Measurements from ENCODE around the gene PCDHA7.
"Not testable (repeated sequence)": the region's sequence is repeated elsewhere in the genome, so short reads cannot be mapped to it uniquely, and the experiment has no call there.

The PCDHA7 gene
- 0 to 0.06 (median 0) reads per million in 18 experiments for total RNA-seq

DNA sequence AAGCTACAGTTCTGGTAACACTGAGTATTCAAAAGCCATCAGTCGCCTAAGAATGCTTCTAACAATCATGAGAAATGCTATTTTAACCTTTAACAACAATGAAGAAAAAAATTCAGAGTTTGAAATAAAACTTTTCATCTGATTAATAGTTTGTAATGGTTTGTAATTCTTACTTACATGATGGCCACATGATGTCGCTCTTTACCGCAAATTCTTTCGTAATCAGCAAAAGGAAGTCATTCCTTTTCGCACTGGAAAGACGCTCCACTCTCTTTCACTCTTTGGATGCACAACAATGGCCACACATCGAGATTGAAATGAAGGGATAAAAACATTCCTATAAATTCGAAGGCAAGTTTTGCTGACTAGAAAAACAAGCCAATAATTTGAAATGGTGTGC, at the start of gene PCDHA7:
TSS of gene PCDHA7 (plus strand) at position 277 of the 400 bp plus-strand sequence. CDS start at position 392, 115 bp downstream.
- DNase-seq = no peak

GRCh38 chr5:140785905-140786686, 48.0 kb upstream of the PCDHA7 start, which contains the start of gene PCDHA1:
PCDHA1 (plus strand) TSS chr5:140786140.
- no peak for DNase-seq

GRCh38 chr5:140787422-140787821, 46.6 kb upstream of the PCDHA7 start:
- not testable (repeated sequence) for DNase-seq

DNA sequence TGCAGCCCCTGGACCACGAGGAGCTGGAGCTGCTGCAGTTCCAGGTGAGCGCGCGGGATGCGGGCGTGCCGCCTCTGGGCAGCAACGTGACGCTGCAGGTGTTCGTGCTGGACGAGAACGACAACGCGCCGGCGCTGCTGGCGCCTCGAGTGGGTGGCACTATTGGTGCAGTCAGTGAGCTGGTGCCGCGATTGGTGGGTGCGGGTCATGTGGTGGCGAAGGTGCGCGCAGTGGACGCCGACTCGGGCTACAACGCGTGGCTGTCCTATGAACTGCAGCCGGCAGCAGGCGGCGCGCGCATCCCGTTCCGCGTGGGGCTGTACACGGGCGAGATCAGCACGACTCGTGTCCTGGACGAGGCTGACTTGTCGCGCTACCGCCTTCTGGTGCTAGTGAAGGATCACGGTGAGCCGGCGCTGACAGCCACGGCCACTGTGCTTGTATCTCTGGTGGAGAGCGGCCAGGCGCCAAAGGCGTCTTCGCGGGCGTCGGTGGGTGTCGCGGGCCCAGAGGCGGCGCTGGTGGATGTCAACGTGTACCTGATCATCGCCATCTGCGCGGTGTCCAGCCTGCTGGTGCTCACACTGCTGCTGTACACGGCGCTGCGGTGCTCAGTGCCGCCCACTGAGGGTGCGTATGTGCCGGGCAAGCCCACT, 46.1 kb upstream of the PCDHA7 start:
- not testable (repeated sequence) for DNase-seq

GRCh38 chr5:140791089-140791488, 43.0 kb upstream of the PCDHA7 start:
- no peak for DNase-seq

DNA sequence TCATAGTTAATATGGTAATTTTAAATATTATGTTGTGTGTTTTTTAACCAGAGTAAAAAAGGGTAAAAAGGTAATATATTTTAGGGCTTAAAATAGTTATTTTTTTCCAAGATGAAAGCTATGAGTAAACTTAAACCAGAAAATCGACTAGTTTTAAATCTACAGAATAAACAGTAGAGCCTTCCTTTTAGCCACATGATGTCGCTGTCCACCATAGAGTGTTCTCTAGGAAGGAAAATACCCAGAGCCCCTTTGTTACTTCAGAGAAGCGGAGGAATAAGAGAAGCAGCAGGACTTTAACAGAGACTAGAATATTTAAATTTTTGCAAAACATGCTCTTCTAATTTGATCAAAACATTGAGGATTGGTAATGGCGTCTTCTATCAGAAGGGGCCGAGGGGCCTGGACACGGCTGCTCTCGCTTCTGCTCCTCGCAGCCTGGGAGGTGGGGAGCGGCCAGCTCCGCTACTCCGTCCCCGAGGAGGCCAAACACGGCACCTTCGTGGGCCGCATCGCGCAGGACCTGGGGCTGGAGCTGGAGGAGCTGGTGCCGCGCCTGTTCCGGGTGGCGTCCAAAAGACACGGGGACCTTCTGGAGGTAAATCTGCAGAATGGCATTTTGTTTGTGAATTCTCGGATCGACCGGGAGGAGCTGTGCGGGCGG, 39.3 kb upstream of the PCDHA7 start, which contains the start of gene PCDHA2:
TSS of gene PCDHA2 (plus strand) at position 258 of the 664 bp plus-strand sequence.
- no peak for DNase-seq

GRCh38 chr5:140795259-140795641, 38.8 kb upstream of the PCDHA7 start:
- no peak for DNase-seq

DNA sequence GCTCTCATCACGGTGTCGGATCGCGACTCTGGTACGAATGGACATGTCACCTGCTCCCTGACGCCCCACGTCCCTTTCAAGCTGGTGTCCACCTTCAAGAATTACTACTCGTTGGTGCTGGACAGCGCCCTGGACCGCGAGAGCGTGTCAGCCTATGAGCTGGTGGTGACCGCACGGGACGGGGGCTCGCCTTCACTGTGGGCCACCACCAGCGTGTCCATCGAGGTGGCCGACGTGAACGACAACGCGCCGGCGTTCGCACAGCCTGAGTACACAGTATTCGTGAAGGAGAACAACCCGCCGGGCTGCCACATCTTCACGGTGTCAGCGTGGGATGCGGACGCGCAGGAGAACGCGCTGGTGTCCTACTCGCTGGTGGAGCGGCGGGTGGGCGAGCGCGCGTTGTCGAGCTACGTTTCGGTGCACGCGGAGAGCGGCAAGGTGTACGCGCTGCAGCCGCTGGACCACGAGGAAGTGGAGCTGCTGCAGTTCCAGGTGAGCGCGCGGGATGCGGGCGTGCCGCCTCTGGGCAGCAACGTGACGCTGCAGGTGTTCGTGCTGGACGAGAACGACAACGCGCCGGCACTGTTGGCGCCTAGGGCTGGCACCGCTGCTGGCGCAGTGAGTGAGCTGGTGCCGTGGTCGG, 37.9 kb upstream of the PCDHA7 start:
- DNase-seq = not testable (repeated sequence)

DNA sequence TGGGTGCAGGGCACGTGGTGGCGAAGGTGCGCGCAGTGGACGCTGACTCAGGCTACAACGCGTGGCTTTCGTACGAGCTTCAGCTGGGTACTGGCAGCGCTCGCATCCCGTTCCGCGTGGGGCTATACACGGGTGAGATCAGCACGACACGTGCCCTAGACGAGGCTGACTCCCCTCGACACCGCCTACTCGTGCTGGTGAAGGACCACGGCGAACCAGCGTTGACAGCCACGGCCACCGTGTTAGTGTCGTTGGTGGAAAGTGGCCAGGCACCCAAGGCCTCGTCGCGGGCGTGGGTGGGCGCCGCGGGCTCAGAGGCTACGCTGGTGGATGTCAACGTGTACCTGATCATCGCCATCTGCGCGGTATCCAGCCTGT, 37.4 kb upstream of the PCDHA7 start:
- DNase-seq = no peak

DNA sequence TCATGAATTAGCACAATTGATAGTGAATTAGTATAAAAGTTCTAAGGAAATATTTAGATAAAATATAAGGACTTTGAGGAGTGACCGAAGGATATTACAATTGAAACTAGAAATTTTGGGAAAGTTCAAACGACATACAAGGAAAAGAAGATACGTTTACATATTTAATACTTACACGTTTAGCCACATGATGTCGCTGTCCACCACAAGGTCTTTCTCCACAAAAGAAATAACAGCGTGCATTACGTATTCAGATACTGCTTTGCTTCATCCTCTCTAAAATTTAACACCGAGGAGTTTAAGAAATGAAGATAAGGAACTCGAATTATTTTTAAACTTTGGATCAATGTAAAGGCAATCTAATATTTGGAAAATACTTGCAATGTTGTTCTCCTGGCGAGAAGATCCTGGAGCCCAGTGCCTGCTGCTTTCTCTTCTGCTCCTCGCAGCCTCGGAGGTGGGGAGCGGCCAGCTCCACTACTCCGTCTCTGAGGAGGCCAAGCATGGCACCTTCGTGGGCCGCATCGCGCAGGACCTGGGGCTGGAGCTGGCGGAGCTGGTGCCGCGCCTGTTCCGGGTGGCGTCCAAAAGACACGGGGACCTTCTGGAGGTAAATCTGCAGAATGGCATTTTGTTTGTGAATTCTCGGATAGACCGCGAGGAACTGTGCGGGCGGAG, 33.1 kb upstream of the PCDHA7 start, which contains the start of gene PCDHA3:
TSS of gene PCDHA3 (plus strand) at position 242 of the 678 bp plus-strand sequence.
- no peak for DNase-seq

DNA sequence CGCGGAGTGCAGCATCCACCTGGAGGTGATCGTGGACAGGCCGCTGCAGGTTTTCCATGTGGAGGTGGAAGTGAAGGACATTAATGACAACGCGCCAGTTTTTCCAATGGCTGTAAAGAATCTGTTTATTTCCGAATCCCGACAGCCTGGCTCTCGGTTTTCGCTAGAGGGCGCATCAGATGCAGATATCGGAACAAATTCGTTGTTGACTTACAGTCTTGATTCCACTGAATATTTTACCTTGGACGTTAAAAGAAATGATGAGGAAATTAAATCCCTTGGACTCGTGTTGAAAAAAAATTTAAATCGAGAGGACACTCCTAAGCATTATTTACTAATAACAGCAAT, 32.6 kb upstream of the PCDHA7 start:
- no peak for DNase-seq

- DNase-seq = not testable (repeated sequence)
These were observed 31.7 kb upstream of the PCDHA7 start for GRCh38 chr5:140802381-140802780.

- no peak for DNase-seq
These were observed 31.2 kb upstream of the PCDHA7 start for GRCh38 chr5:140802781-140803271.

DNA sequence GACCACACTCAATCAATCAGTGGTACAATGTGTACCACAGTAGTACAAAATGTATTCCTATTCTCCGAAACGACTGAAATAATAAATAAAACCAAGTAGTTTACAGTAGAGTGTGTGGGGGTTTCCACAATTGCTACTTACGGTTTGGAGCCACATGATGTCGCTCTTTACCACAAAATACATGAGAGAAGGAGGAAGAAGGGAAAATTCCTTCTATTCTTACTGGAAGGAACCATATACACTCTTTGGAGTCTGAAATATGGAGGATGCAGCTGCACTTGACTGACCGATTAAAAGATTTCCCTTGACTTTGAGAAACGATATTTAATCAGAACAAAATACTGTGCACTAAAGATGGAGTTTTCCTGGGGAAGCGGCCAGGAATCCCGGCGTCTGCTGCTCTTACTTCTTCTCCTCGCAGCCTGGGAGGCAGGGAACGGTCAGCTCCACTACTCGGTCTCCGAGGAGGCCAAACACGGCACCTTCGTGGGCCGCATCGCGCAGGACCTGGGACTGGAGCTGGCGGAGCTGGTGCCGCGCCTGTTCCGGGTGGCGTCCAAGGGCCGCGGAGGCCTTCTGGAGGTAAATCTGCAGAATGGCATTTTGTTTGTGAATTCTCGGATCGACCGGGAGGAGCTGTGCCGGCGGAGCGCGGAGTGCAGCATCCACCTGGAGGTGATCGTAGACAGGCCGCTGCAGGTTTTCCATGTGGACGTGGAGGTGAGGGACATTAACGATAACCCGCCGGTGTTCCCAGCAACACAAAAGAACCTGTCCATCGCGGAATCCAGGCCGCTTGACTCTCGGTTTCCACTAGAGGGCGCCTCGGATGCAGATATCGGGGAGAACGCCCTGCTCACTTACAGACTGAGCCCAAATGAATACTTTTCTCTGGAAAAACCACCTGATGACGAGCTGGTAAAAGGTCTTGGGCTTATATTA, 27.0 kb upstream of the PCDHA7 start, which contains the start of gene PCDHA4:
TSS of gene PCDHA4 (plus strand) at position 235 of the 942 bp plus-strand sequence.
- DNase-seq = no peak

DNA sequence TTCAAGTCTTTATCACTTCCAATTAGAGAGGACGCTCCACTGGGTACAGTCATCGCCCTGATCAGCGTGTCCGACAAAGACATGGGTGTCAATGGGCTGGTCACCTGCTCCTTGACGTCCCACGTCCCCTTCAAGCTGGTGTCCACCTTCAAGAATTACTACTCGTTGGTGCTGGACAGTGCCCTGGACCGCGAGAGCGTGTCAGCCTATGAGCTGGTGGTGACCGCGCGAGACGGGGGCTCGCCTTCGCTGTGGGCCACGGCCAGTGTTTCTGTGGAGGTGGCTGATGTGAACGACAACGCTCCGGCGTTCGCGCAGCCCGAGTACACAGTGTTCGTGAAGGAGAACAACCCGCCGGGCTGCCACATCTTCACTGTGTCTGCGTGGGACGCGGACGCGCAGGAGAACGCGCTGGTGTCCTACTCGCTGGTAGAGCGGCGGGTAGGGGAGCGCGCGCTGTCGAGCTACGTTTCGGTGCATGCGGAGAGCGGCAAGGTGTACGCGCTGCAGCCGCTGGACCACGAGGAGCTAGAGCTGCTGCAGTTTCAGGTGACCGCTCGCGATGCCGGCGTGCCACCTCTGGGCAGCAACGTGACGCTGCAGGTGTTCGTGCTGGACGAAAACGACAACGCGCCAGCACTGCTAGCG, 25.7 kb upstream of the PCDHA7 start:
- not testable (repeated sequence) for DNase-seq

- DNase-seq = no peak
These were observed 25.2 kb upstream of the PCDHA7 start for GRCh38 chr5:140808889-140809291.

DNA sequence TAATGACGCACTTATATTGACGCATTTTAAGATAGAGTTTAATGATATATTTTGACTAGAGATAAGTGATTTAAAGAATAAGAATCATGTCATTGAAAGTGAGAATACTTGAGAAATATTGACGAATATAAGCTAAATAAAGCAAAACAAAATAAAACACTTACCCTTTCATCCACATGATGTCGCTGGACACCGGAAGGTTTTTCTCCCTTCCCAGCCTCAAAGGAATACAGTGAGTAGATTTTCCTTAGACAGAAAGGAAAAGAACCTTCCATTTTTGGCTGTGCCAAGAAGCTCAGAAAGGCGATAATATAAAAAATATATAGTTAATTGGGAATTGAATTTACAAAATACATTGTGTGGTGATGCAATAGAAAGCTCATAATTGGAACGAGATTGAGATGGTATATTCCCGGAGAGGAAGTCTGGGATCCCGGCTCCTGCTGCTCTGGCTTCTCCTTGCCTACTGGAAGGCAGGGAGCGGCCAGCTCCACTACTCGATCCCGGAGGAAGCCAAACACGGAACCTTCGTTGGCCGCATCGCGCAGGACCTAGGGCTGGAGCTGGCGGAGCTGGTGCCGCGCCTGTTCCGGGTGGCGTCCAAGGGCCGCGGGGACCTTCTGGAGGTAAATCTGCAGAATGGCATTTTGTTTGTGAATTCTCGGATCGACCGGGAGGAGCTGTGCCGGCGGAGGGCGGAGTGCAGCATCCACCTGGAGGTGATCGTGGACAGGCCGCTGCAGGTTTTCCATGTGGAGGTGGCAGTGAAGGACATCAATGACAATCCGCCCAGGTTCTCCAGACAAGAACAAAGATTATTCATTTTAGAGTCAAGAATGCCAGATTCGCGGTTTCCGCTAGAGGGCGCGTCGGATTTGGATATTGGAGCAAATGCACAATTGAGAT, 12.4 kb upstream of the PCDHA7 start, which contains the start of gene PCDHA5:
TSS of gene PCDHA5 (plus strand) at position 239 of the 906 bp plus-strand sequence.
- peak; percentile 22 to 24 for DNase-seq

GRCh38 chr5:140822281-140822629, 11.8 kb upstream of the PCDHA7 start:
- DNase-seq = no peak

- not testable (repeated sequence) for DNase-seq
These were observed 11.1 kb upstream of the PCDHA7 start for GRCh38 chr5:140822969-140823368.

Data from inflammatory macrophage (primary cell).